HG02970 (cell line): Measurements from ENCODE around the gene CACYBP.

Experiments
- ATAC-seq: cut with Tn5 transposase; IDR thresholded peaks from one replicate; pipeline ENCODE4 v1.9.1; 2021; ENCODE audit warnings: mild to moderate bottlenecking, moderate library complexity, moderate number of reproducible peaks; ENCODE audit not compliant: unreplicated experiment, low FRiP score

The CACYBP gene

DNA sequence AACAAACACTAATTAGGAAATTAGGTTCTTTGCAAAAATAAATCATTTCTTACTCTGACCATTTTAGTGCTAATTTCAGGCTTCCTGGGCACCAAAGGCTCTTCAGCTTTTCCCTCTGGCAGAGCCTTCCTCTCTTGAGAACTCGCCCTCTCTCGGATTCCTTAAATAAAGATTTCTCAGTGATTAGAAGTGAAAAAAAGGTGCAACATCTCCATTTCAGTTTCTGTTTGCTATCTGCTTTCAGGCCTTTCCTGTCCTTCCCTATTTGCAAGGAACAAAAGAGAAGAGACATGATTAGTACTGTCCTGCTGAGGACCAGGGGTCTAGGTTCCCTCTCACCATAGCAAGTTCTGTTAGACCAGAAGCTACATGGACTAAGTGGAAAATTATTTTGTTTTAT lies 27.8 kb upstream of the CACYBP start:
- no peak for ATAC-seq

DNA sequence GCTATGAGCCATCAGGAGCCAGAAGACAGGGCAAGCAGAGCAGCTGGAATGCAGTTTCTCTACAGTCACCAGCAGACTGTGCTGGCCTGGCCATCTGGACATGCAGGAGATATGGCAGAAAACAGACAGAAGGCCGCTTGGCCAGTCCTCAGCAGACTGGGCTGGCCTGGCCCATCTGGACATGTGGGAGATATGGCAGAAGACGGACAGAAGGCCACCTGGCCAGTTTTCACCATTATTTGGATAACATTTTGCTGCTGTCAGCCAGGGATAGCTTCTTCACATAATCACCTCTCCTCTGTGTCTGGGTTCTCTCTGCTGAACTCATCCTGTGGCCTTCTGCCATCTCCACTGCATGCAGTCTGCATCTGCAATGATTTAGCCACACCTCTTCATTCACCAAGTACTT lies 25.0 kb upstream of the CACYBP start:
- ATAC-seq, result no peak

DNA sequence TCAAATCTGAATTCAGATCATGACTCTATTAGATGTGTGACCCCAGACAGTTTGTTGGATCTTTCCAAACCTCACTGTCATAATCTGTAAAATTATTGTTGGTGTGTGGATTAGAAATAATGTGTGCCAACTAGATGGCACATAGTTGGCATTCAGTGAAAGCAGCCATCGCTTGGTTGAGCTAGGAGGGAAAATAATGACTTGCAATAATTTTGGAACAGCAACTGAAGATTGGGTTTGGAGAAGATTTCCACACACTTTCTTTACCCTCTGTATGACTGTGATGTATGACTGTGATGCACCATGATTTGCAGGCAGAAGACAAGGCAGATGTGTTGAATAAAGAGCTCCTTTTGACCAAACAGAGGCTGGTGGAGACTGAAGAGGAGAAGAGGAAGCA lies 24.0 kb upstream of the CACYBP start:
- no peak for ATAC-seq

DNA sequence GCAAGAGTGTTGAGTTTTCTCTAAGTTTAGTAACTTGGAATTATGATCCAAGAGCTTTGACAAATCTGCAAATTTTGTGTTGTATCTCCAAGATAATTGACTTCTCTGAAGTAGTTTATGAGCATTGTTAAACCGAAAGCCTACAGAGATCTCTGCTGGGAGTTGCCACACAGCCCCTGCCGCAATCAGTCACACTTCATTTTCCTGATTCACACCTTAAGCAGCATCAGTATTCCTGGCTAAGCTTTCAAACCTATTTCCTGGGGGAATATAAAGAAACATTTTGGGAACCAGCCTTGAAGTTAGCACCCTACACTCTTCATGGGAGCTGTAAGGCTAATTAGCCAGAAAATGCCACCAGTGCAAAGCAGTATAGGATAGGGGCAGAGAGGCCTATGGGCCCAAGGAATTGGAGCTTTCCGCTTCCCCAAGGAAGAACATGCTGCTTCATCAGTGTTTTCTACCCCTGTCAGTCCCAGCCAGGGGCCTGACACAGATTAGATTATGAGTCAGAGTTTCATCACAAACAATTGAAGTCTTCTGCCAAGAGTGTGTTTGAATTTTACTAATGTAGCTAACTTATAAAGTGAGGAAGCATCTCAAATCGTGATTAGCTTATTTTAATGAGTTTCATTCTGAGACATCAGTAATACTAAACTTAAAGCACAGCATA lies 23.2 kb upstream of the CACYBP start:
- ATAC-seq, result no peak

DNA sequence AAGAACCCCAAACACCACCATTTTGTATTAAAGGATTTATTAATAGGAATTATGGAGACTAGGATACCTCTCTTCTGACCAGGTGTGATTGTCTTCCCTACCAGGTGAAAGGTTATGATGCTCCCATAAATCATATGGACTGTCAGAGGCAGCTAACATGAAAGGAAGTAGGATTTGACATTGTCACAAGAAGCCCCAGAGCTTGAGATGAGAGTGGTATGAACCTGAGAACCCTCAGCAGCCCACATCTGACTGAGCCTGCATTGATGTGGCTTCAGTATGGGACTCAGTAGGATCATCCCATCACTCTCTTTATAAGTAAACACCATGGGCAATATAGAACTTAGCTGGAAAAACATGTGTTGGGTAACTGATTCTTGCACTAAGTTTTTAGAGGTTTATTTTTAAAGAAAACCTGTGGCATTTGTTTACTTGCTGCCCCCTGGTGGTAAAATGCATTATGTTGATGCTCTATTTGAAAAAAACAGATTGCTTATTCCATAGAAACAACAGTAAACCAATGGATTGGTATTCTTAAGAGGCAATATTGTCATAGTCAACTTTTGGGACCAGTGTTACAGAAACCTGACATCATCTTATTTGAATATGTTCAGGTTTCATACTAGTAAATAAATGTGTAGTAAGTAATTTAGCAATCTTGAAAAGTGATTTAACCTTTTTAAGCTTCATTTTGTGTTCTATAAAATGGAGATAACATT lies 16.6 kb upstream of the CACYBP start:
- ATAC-seq, result no peak

DNA sequence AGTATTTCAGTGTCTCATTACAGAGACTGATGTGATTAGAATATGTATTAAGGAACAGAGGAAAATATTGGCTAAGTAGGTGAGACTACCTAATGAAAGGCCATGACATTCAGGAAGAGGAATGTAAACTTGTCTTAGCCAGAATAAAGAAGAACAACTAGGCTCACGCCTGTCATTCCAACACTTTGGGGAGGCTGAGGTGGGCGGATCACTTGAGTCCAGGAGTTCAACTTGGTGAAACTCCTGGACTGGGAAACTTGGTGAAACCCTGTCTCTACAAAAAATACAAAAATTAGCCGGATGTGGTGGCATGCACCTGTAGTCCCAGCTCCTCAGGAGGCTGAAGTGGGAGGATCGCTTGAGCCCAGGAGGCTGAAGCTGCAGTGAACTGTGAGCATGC lies 14.8 kb upstream of the CACYBP start:
- ATAC-seq, result no peak

DNA sequence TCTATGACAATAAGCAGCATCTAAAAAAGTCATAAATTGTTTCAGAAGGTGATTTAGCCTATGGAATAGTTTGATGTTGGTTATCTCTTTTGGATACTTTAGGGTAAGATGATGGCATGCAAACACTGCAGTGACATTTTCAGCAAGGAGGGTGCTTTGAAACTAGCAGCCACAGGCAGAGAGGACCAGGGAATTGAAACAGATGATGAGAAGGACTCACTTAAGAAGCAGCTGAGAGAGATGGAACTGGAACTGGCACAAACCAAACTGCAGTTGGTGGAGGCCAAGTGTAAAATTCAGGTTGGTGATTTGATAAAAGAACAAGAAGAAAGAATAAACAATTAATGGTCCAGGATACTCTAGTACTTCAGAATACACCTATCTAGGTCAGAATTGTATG lies 11.2 kb upstream of the CACYBP start:
- ATAC-seq, result no peak

DNA sequence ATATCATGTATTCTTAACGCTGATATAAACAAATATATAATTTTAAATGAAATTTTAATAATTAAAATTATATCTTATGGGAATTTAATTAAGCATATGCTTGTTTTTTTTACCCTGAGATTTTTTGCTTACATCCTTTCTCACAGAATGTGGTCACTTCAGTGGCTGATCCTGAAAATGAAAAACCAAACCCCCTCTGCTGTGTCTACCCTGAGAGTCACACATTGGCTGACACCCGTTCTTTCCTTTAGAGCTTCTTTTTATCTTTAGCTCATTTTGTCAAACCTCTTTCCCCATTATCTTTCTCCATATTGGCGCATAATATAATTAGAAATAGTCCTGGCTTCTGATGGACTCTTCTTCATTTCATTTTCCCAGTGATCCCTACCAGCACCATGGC lies 10.8 kb upstream of the CACYBP start:
- no peak for ATAC-seq

DNA sequence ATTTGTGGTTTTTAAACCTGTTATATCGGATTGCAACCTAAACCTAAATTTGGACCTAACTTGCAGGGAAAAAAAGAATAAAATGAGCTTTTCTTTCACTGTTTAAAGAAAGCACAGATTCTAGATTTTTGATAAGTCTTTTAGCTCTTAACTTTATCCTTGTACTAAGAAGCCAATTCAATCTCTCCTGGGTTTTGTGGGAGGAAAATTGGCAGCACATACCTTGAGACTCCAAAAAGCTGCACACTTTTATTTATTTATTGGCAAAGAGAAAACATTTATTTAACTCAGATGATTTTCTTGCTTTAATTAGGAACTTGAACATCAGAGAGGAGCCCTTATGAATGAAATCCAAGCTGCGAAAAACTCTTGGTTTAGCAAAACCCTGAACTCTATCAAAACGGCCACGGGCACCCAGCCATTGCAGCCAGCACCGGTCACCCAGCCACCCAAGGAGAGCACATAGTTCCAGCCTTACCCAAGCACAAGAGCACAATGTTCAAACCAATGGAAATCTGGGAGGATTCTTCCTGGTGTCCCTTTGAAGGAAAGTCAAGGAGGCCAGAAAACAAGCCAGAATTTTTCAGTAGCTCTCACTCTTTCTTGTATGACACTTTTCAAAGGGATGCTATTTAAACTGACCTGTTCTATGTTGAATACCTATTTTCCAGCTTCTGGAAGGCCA lies 10.1 kb upstream of the CACYBP start:
- ATAC-seq, result no peak

DNA sequence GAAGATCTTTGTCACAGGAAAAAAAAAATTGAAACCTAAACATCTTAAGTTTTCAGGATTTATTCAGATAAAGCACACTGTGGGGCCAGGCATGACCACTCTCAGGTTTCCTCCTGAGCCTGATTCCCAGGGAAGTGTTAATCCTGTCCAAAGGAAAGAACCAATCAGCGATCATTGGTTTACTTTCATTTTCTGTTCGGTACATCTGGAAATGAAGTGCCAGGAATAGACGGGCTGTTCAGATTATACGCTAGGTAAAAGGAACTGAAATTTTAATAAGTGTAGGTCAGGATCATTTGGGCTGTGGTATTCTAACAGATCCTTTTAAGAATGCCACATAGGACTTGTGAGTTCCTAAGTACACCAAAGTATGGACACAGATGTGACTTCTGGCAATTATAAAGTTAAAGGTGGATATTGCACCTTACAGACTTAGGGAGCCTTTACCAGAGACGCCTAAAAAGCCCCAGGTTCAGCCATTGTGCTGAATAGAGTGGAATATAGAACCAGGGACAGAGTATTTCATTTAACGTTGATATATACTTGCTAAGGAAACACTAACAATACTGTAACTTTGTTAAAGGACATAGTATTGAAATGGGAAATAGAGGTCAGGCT lies 9.3 kb upstream of the CACYBP start:
- no peak for ATAC-seq

DNA sequence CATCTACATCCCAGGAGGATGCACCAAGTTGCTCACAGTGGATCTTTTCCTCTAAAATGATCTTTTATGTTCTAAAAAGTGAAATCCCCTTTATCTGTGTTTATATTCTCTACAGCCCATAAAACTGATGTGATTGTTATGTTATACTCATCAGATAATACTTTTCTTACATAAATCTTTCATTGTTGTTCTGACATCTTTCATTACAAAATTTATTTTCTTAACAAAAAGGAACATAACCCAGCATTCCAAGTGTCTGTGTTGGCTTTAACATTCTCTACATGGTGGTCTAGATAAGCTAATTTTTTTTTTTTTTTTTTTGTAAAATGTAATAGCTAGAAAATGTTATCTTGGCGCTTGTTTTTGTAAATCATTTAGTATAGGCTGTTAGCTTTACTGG lies 8.3 kb upstream of the CACYBP start:
- no peak for ATAC-seq

DNA sequence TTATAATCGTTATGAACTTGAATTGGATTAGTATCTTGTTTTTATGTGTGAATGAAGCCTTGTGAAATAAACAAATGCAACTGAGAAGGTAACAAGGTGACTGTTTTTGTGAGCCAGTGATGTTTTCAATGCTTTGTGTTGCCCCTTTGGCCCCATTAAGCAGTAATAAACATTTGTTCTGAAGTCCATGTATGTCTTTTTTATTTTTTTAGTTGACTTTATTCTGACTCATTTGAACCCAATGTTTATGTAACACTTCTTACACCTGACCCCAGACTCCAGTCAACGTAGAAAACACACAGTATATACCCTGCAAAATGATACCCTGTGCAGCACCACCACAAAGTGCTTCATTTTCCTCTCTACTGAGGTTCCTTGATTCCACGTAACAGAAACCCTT lies 4.6 kb upstream of the CACYBP start:
- no peak for ATAC-seq

DNA sequence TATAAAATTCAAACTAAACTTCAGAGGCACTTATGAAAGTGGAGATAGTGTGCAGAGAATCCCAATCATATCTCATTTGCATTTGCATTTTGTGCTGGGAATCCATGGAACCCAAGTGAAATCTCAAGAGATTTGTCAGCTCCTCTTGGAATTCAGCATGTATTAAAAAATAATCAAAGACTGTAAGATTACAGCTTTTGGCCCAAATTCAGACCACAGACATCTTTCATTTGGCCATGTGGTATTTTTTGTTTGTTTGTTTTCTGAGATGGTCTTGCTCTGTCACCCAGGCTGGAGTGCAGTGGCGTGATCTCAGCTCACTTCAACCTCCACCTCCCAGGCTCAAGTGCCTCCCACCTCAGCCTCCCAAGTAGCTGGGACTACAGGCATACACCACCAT lies 3.8 kb upstream of the CACYBP start:
- ATAC-seq, result no peak

DNA sequence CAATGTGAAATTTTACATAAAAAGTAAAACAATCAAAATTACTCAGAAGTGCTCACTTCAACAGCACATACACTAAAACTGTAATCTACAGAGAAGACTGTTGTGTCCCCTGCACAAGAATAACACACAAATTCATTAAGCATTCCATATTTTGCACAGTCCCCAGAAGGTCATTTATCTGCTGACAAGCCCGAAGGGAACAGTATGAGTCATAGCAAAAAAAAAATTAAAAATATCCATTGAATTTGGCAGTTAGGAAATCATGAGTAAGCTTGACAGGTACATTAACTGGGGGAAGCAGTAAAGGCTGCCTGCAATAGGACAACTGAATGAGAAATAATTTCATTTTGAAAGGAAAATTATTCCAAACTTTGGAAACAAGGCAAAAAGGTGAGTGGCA lies 3.3 kb upstream of the CACYBP start:
- no peak for ATAC-seq

DNA sequence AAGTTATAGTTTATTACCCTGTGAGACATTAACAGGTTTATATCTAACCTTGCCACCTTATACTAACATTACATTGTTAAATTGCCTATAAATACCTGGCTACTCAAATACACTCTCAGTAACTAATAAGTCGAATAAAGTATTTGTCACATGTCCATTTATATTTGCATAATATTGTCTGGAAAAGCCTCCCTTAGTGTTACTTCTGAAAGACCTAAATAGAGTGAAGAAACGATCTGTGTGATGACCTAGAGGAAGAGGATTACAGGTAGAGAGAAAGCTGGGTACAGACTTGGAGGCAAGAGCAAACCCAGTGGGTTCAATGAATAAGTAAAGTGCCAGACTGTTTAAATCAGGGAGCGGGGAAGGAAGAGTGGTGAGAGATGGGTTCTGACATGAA lies 2.7 kb upstream of the CACYBP start:
- no peak for ATAC-seq

DNA sequence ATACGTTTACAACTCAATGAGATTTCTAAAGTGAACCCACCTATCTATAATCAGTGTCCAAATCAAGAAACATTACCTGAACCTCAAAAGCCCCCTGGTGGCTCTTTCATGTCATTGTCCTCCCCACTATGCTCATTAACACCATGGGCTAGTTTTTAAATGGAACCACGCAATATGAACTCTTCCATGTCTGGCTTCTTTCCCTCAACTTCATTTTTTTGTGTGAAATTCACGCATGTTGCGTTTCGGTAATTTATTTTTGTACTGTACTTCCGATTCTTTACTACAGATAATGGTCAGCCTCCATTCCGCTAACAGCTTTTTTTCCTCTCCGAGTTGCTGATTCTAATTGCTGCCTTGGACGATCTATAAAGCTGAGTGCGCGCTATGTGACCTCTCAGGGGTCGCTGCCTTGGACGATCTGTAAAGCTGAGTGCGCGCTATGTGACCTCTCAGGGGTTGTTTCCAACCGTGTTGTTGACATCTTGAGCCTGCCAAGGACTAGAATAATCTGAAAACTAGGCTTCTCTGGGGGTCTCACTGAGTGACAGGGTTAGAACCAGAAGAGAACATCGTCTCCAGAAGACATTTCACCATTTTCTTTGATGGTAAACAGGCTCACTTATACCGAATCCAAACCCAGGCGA lies 1.1 kb upstream of the CACYBP start:
- ATAC-seq, result no peak

DNA sequence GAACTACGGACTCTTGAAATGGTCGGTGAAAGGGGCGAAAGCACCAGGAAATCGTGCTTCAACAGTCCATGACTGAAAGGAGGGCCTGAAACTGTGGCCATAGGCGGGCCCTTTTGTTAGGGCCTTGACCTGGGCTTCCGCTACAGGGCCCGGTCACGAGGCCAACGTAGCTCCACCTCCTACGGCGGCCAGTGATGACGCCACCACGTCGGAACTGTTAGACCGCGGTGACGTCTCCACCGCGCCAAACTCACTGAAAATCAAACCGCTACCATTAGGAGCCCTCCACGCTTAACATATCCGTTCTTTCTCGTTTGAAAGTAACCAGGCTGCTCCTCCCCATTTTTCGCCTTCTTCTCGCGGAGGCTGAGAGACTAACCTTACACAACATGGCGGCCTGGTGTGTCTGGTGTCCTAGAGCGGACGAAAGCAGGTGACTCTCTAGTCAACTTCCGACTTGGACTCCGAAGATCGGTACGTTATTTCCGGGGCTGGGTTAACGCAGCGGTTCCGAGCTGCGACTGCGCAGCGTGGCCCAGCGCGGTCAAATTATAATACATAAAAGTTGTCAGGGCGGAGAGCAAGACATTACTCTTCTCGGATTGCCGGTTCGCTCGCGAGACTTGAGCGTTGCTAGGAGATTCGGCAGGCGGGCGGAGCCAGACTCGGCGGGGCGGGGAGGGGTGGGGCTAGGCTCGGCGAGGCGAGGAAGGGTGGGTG lies 371 bp upstream of the CACYBP start:
- peak; percentile 78 for ATAC-seq

DNA sequence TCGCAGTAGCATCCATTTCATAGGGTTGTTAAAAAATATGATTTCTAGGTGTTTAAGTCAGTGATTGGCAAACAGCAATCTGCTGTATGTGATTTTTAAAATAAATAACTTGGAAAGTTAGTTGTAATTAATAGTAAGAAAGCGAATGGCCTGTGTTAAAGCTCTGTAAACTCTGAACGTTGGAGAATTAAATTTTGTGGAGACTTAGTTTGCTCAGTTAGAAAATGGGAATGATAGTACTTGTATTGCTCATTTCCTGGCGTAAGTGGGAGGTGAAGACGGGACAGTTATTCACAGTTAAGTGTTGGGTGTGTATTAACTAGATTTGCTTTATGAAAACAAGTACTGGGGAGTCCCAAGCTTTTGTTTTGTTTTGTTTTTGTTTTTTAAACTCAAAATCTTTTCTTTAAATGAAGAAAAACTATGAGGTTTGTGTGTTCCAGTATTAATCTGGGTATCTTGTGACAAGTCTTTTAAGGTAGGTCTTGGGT lies 995 bp downstream of the CACYBP start:
- ATAC-seq, result no peak

DNA sequence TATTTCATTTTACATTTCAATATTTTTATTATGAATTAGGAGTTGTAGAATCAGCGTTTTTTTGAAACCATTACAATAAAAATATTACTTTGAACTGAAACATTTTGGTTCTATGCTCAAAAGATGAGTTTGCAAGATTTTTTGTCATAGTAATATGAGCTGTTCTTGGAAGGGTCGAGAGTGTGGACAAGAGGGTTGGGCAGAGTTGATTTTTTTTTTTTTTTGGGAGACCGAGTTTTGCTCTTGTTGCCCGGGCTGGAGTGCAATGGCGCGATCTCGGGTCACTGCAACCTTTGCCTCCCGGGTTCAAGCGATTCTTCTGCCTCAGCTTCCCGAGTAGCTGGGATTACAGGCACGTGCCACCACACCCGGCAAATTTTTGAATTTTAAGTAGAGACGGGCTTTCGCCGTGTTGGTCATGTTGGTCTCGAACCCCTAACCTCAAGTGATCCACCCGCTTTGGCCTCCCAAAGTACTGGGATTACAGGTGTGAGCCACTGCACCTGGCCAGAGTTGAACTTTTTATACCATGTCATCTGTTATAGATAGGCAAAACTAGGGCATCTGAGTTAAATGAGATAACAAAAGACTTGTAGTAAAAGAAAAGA lies 3.3 kb downstream of the CACYBP start:
- no peak for ATAC-seq

DNA sequence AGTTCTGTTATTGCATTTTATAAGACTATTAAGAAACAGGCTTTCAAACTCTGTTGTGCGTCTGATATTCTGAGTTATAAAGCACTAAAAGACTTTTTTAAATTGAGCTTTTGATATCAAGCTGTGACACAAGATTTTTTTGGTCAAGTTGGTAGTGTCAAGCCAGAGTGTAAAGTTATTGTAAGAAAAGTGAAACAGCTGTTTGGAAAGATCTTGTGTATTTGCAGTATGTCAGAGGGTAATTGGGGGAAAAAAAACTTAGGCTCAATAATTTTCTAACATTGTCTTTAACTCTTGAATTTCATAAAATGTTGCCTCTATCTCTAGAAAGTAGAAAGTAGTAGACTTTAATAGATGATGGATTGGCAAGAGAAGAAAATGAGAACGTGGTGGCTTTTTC lies 3.8 kb downstream of the CACYBP start:
- no peak for ATAC-seq
